ENCODE measurements around the gene SLC6A9. TPM values are rescaled to one million over a fixed set of nuclear protein-coding genes. Genes with fewer than 3 reads are reported as not detected.

SLC6A9 gene
- total RNA-seq, 1 experiment from 2014 or later, result 0.40 TPM

DNA sequence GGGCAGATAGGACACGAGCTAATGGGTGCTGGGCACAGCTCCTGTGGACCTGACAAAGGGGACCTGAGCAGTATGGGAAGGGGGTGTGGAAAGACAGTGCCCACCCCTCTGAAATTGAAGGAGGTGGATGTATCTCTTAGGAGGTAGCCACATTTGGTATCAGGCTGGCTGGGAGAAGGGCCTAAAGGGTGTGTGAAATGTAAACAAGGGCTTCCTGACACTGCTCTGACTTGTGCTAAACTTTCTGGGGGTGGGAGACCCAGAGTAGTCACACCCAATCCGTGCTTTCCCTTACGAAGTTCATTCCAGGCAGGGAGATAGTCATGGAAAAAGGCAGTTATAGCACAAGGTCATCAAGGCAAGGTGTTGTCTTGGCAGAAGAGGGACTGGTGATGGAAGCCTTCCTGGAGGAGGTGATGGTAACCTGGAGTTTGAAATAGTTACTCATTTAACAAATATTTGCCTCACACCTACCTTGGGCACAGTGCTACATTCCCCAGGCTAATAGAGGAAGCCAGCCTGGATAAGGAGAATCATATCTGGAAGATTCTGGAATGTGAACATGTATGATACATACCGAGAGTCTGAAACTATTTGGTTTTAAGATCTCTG is 45.2 kb downstream of the SLC6A9 start:
- DNase-seq (ENCODE audit: low read depth), result no peak

DNA sequence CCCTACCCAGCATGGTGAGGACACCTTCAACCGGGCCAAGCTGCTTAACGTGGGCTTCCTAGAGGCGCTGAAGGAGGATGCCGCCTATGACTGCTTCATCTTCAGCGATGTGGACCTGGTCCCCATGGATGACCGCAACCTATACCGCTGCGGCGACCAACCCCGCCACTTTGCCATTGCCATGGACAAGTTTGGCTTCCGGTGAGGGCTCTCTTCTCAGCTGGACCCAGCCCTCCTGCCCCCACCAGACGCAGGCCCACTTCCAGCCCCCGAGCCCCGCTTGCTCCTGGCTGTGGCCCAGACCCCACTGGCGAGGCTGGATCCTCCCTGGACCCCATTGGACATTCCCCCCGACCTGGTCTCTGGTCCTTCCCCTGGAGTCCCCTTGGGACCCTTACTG is 46.4 kb downstream of the SLC6A9 start:
- DNase-seq (ENCODE audit: low read depth), result no peak

DNA sequence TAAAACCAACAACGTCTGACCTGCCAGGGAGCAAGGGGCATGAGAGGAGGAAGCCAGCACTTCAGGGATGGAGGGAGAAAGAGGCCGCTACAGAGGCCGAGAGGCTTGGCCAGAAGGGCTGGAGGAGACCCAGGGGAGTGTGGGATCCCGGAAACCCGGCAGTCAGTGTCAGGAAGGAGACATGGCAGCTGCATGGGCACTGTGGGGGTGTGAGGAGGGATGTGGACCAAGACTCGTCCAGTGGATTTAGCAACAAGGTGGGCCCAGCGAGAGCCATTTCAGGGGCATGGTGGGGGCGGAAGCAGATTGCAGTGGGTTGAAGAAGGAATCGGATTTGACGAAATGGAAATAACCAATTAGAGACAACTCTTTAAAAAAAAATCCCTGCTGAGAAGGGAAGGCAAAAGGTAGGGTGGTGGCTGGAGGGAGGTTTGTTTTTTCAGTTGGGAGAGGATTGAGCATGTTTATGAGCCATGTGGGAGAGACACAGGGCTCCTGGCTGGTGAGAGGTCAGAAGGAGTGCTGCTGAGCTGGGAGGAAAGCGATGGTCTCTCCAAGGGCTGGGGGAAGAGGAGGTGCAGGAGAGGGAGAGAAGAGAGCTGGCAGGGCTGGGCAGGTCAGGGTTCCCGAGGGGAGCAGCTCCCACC is 47.9 kb downstream of the SLC6A9 start:
- DNase-seq (ENCODE audit: low read depth), result no peak

DNA sequence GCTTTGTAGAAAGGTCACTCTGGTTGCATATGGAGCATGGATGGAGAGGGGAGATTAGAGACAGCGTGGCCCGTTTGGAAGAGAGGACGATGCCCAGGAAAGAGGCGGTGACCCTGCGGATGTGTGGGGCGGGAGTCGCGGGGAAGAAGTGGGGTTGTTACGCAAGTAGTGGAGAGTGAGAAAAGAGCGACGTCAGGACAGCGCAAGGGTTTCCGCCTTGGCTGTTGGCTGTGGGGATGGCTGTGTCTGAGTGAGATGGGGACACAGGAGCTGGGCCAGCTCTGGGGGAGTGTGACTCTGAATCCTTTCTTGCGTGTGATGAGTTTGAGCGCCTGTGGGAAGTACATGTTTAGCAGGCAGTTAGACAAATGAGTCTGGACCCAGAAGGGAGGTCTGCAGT is 48.5 kb downstream of the SLC6A9 start:
- DNase-seq (ENCODE audit: low read depth), result no peak

DNA sequence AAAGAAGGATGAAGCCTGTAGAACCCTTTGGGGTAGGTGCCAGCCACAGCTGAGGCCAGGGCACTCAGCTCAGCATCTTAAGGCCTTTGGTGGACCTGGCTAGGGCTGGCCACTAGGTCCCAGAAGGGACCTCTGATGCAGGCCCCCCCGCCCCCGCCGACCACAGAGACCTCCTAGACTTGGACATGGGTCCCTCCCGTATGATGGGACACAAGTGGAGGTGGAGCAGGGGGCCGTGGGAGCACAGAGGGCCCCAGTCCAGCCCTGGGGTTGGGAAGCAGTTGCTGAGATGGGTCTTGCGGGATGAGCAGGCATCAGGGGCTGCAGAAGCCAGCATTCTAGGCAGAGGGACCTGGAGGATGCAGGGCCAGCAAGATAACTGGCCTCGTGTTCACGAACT is 49.0 kb downstream of the SLC6A9 start:
- DNase-seq (ENCODE audit: low read depth), result no peak

DNA sequence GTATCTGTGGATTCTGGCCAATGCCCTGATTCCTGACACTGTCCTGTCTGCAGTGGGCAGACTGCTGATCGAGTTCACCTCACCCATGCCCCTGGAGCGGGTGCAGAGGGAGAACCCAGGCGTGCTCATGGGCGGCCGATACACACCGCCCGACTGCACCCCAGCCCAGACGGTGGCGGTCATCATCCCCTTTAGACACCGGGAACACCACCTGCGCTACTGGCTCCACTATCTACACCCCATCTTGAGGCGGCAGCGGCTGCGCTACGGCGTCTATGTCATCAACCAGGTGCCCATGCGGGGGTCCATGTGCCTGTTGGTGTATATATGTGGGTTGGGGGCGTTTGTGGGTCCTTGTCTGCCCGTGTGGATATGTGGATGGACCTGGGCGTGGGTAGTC is 49.6 kb downstream of the SLC6A9 start:
- DNase-seq (ENCODE audit: low read depth), result no peak

DNA sequence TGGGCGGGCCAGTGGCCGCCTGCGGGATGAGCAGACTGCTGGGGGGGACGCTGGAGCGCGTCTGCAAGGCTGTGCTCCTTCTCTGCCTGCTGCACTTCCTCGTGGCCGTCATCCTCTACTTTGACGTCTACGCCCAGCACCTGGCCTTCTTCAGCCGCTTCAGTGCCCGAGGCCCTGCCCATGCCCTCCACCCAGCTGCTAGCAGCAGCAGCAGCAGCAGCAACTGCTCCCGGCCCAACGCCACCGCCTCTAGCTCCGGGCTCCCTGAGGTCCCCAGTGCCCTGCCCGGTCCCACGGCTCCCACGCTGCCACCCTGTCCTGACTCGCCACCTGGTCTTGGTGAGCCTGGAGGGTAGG is 50.1 kb downstream of the SLC6A9 start:
- DNase-seq (ENCODE audit: low read depth), result no peak

DNA sequence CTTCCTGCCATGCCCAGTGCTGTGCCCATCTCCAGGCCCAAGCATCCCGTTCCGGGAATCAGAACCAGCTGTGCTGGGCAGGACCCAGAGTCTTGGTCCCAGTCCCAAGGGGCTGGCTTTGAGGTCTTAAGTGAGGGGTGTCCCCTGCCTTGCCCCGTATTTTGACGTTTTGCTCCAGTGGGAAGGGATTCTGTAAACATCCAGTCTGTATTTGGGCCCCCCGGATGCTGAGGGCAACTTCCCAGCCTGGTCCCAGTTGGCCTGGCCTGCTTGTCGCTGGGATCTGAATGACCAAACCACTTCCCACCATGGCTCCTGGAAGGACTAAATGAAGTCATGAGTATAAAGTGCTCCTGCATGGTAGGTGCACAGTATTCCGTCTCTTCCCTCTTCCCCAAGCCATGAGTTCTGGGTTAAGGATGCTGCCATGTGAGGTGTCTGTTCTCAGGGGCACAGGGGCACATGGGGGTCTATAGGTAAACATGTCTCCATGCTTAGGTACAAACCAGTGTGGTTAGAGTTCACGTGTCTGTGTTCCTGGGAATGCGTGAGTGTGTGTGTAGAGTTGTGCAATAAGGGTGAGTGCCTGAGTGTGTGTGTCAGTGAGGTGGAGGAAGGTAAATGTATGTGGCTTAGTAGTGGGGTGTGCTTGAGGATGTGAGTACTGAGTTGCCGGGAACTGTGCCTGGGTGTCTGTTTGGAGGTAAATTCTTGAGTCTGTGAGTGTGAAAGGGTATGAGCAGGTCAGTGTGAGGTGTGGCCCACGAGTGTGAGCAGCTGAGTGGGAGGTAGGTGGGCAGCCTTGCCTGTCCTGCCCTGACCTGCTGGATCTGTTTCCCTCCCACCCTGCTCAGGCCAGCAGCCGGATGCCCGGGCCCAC is 50.8 kb downstream of the SLC6A9 start:
- DNase-seq (ENCODE audit: low read depth), result no peak

DNA sequence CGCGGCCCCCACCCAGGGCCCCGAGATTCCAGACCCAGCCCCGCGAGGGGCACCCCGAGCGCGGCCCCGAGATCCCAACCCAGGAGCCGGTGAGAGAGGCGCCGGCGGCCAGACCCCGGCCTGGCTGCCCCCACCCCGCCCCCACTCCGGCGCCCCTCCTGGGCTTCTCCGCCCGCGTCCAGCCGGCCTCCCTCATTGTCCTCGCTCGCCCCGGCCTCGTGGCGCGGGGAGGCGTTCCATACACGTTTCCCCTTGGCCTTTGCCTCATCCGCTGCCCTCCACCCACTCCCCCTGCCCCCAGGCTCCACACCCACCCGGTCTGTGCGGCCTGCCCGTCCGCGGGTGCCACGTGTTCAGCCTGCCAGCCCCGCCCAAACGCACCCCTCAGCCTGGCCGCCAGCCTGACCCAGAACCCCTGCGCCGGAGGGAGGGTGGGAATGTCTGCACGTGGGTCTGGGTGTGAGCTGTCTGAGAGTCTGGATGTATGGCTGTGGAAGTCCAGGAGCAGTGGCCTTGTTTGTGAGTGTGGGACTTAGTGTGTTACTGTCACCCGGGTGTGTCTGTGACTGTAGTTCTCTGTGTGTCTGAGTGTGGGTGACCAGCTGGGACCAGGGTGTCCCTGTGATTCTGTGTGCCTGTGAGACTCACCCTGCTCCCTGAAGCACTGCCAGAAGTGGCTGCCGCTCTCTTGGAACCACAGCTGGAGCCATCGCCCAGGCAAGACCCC is 51.6 kb downstream of the SLC6A9 start:
- peak; percentile 64 for DNase-seq (ENCODE audit: low read depth)

DNA sequence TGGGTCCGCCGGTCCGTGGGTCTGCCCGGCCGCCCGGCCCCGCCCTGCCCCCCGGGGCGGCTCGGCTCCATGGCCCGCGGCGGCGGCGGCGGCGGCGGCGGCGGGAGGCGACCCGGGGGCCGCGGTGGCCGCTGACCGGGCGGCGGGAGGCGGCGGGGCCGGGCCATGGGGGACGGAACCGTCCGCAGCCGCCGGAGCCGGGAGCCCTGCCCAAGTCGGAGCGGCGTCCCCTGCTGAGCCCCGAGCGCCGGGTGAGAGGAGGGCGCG is 52.1 kb downstream of the SLC6A9 start:
- DNase-seq (ENCODE audit: low read depth), result no peak

DNA sequence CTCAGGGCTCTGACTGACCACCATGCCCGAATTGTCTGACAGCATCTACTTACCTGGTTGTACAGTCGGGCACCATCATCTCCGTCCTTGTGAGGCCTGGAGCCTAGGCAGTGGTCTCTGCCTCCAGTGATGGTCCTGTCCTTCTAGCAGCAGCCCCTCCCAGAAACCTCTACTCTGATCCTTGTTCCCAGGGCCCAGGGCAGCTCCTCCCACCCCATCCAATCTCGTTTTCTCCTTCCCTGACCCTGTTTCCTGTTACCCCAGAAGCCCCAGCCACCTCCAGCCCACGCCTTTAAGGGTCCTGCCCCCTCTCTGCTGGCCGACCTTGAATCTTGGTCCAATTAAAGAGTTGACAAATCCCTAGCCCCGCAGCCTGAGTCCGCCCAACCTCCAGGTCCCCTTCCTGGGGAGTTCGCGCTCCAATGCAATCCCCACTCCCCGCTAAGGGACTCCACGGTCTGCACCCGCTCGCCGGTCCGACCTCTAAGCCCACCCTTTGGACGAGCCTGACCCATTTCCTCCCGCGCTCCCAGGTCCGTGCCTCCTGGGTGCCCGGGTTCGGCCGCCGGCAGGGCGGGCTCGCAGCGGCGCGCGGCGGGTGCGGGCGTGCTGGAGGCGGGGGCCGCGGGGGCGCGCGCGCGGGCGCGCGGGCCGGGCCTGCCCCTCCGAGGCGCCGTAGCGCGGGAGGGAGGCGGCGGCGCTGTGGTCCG is 52.6 kb downstream of the SLC6A9 start, which contains the start of gene B4GALT2:
Gene B4GALT2, plus strand, starts transcription at position 660 of the 710 bp plus-strand sequence. CDS start 1,951 bp downstream, outside the sequence.
- DNase-seq (ENCODE audit: low read depth), result no peak

DNA sequence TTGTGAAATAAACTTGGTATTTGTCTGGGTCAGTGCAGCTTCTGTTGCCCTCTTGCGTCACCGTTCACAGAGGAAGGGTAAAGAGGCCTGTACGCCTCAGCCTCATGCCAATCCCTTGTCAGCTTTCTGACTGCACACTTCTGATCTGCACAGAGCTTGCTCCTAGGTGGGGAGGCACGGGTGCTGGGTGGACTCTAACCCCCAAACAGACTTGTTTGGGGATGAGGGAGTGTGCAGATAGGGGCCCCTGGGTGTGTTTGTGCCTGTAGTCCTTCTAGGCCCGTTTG is 53.1 kb downstream of the SLC6A9 start:
- DNase-seq (ENCODE audit: low read depth), result no peak

DNA sequence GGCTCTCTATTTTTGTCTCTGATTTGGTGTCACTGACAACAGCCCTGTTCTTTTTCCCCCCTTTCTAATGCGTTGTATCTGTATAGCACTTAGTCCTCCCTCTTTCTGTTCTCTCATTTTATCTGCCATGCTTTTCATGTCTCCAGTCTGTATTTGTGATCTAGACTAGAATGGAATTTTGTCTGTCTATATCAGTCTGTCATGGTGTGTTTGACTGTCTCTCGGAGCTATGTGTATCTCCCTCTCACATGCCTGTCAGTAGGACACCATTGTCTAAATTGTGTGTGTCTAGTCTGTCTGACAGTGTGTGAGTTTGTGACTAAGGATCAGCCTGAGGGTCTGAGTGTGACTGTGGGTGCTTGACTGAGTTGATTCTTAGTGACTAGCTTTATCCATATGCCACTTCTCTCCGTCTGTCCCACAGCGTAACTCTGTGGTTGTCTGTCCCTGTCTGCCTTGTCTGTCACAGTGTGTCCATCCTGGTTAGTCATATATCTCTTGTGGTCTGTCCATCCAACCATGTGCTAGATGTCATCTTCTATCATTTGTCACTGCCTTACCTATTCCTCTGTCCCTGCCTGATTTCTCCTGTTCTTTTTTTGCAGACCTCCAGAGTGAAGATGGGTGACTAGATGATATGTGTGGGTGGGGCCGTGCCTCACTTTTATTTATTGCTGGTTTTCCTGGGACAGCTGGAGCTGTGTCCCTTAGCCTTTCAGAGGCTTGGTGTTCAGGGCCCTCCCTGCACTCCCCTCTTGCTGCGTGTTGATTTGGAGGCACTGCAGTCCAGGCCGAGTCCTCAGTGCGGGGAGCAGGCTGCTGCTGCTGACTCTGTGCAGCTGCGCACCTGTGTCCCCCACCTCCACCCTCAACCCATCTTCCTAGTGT is 53.6 kb downstream of the SLC6A9 start:
- no peak for DNase-seq (ENCODE audit: low read depth)

DNA sequence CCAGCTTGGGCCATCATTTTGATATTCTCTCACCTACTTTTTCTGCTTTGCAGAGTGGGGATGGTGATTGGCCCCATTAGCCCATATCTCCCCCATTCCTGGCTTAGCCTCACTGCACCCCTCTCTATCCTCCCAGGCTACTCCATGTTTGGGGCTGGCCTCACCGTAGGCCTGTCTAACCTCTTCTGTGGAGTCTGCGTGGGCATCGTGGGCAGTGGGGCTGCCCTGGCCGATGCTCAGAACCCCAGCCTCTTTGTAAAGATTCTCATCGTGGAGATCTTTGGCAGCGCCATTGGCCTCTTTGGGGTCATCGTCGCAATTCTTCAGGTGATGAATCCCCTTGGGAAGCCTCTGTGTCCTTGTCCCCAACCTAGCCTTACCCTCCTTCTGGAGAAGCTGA is 54.4 kb downstream of the SLC6A9 start:
- no peak for DNase-seq (ENCODE audit: low read depth)

DNA sequence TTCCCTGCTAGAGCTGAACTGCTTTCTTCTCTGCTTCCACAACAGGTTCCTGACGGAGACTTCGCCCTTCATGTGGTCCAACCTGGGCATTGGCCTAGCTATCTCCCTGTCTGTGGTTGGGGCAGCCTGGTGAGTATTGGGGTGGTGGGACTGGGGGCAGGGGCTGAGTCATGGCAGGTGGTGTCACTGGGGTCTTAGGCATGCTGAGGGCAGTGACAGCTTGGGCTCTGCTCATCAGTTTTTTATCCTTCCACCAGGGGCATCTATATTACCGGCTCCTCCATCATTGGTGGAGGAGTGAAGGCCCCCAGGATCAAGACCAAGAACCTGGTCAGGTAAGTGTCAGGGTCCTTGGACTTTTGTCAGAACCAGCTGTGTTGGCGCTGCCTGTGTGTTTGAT is 55.2 kb downstream of the SLC6A9 start:
- DNase-seq (ENCODE audit: low read depth), result no peak

DNA sequence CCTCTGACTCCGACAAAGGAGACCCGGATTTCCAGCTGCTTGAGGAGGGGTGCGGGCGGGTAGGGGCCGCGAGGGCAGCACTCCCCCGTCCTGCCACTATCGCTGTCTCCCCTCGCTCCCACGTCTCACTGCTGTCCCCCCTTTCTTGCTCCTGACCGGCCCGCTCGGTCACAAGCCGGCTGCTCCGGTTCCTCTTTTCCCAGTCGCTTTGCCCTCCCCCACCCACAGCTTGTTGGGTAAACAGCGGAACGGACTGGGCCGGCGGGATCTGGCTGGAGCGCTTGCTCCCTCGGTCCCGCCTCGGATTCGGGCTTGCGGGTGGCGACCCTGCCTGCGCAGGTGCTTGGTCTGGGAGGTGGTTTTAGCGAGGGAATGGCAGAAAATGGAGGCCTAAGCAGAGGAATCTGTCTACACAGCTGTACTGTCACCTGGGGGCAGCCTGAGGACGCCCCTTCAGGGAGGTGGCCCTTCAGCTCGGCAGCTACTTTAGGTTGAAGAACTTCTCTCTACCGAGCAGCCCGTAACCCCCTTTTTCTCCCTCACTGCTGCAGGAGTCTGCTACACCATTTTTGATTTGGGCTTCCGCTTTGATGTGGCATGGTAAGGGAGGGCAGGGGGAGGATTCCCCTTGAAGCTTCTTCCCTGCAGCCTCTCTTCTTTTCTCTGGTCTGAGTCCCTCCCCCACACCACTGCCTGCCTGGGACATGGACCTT is 55.9 kb downstream of the SLC6A9 start:
- no peak for DNase-seq (ENCODE audit: low read depth)

DNA sequence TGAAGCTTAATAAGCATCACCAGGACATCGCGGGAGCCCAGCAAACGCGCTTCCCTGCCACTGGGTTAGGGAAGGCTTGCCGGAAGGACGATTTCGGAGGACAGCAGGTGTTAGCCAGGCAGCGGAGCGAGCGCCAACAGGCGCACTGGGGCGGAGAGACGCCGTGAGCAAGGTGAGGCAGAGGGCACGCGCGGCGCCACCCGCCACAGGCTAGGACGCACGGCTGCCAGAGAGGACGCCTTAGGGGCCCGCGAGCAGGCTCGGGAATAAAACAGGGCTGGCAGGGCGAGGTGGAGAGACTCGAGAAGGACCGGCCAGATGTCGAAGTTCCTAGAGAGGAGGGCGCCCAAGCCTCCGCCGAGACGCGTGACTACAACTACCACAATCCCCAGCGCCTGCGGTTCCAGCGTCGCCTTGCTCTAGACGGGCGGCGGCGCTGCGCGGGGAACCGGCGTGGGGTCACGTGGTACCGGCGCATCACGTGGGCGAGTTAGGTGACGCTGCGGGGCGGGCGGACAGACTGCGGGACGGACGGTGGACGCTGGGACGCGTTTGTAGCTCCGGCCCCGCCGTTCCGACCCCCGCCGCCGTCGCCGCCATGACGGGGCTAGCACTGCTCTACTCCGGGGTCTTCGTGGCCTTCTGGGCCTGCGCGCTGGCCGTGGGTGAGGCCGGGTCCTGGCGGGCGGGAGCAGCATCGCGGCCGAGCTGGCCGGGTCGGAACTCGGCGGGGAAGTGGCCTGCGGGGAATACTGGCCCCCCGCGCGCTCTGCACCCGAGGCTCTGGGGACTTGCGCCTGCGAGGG is 56.6 kb downstream of the SLC6A9 start, which contains the start of gene ATP6V0B:
Gene ATP6V0B, plus strand, starts transcription at position 518 of the 806 bp plus-strand sequence. Its CDS starts 81 bp downstream, at position 599.
- DNase-seq (ENCODE audit: low read depth), result peak; percentile 92

DNA sequence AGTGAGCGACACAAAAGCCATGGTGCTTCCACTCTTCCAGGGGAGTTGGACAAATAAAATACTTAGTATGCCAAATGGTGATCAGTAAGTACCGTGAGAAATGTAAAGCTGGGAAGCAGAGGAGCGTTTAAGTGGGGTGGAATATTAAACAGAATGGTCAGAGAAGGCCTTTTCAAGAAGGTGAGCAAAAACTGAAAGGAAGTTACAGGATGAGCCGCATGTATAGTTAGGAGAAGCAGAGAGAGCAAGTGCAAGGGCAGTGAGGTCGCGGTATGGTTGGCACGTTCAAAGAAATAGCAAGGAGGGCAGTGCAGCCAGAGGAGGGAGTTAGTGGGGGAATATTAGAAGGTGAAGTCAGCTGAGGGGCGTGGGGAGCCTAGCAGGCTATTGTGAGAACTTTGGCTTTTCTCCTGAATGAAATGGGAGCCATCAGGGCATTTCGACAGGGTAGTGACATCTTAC is 57.2 kb downstream of the SLC6A9 start:
- DNase-seq (ENCODE audit: low read depth), result no peak

Measured in LHCN-M2 (cell line).